ENCODE data around the gene CCNY. TPM values are rescaled to one million over a fixed set of nuclear protein-coding genes. Genes with fewer than 3 reads are reported as not detected.

The CCNY gene
- polyA plus RNA-seq, 1 experiment: 39.0 TPM

- ChIA-PET POLR2A (no interaction called here), CTCF (interaction anchor here (0.9 to 2.0 kb wide), 2 partner anchors 9 to 16 kb away, joined by 3 to 7 read pairs; no protein-coding TSS in a partner anchor)
- peaks cover 10% of the 10 kb centered on the region for H3K36me3 ChIP-seq (ENCODE audit: control insufficient read depth, insufficient read depth, low read length)
- DNase-seq (ENCODE audit: low read depth): no peak
- H3K4me3 ChIP-seq (ENCODE audit: low read depth, low read length): no peak overlapping the region
- H3K27me3 ChIP-seq (ENCODE audit: control insufficient read depth, insufficient read depth, low read length): no peaks in the 10 kb centered on the region
- TF ChIP-seq, protein P1, sequence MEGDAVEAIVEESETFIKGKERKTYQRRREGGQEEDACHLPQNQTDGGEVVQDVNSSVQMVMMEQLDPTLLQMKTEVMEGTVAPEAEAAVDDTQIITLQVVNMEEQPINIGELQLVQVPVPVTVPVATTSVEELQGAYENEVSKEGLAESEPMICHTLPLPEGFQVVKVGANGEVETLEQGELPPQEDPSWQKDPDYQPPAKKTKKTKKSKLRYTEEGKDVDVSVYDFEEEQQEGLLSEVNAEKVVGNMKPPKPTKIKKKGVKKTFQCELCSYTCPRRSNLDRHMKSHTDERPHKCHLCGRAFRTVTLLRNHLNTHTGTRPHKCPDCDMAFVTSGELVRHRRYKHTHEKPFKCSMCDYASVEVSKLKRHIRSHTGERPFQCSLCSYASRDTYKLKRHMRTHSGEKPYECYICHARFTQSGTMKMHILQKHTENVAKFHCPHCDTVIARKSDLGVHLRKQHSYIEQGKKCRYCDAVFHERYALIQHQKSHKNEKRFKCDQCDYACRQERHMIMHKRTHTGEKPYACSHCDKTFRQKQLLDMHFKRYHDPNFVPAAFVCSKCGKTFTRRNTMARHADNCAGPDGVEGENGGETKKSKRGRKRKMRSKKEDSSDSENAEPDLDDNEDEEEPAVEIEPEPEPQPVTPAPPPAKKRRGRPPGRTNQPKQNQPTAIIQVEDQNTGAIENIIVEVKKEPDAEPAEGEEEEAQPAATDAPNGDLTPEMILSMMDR (IDR thresholded peaks at IDR 0.05; ENCODE audit: insufficient read depth, low read depth, low read length): no peak
Measured at GRCh38 chr10:35572583-35572982, 236.3 kb downstream of the CCNY start.

DNA sequence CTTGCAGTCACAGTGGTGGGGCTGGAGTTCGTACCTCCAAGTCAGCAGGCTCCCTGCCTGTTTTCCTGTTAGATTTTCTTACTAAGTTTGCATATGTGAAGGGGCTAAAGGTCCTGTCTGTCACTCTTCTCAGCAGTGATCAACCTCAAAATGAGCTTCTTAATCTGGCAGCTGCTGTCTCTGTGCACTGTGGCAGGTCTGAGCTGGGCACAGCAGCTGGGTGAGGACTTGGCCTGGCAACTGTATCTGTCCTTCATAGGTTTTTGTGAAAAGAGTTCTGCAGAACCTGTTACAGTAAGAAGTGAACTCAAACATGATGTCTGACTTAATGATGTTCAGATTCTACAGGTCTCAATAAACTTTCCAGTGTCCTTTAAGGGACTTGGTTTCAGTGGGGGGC, 237.5 kb downstream of the CCNY start:
- TF ChIP-seq, protein P1 (IDR thresholded peaks at IDR 0.05; ENCODE audit: insufficient read depth, low read depth, low read length): no peak
- Histone ChIP-seq H3K36me3 (ENCODE audit: control insufficient read depth, insufficient read depth, low read length) (peaks cover 6% of the 10 kb centered on the region), H3K4me3 (ENCODE audit: low read depth, low read length) (no peak overlapping the region), H3K27me3 (ENCODE audit: control insufficient read depth, insufficient read depth, low read length) (no peaks in the 10 kb centered on the region)
- no peak for DNase-seq (ENCODE audit: low read depth)
- ChIA-PET CTCF (interaction anchor here (0.6 to 2.0 kb wide), 3 partner anchors 10 to 1166 kb away, joined by 3 to 7 read pairs (median 3); no protein-coding TSS in a partner anchor), POLR2A (no interaction called here)

- H3K4me3 ChIP-seq (ENCODE audit: low read depth, low read length): no peak overlapping the region
- H3K36me3 ChIP-seq (ENCODE audit: control insufficient read depth, insufficient read depth, low read length): peaks cover 1% of the 10 kb centered on the region; the same call in 1 of the 2 replicates
- DNase-seq (ENCODE audit: low read depth): peak; percentile 31
- H3K27me3 ChIP-seq (ENCODE audit: control insufficient read depth, insufficient read depth, low read length): no peaks in the 10 kb centered on the region; the same call in 1 of the 2 replicates
- TF ChIP-seq, protein P1 (IDR thresholded peaks at IDR 0.05; ENCODE audit: insufficient read depth, low read depth, low read length): peak; percentile 30; the same call in 1 of the 2 replicates
- ChIA-PET POLR2A (no interaction called here), CTCF (no interaction called here)
Measured at GRCh38 chr10:35574924-35575352, 238.6 kb downstream of the CCNY start.

DNA sequence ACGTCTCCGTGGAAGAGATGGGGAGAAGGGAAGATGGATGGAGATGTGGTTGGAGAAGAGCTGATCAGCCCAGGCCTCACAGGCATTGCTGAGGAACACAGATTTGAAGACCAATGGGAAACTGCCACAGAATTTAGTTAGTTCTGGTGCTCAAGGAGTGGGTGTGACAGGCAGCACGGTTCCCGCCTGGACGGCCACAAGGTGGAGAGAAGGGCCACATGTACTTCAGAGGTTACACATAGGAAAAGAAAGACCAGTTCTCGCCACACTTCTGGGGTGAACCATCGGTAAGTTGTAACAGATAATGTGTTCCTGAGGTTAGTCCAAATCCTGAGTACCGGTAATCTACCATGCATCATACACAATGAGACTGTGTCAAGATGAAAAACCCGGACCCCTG, 239.3 kb downstream of the CCNY start:
- ChIA-PET POLR2A (no interaction called here), CTCF (interaction anchor here (1.0 to 1.7 kb wide), 2 partner anchors 10 to 13 kb away, joined by 3 to 5 read pairs; no protein-coding TSS in a partner anchor)
- DNase-seq (ENCODE audit: low read depth): no peak
- TF ChIP-seq, protein P1 (IDR thresholded peaks at IDR 0.05; ENCODE audit: insufficient read depth, low read depth, low read length): no peak
- H3K27me3 ChIP-seq (ENCODE audit: control insufficient read depth, insufficient read depth, low read length): no peaks in the 10 kb centered on the region; the same call in 1 of the 2 replicates
- no peak overlapping the region for H3K4me3 ChIP-seq (ENCODE audit: low read depth, low read length)
- H3K36me3 ChIP-seq (ENCODE audit: control insufficient read depth, insufficient read depth, low read length): peaks cover 1% of the 10 kb centered on the region; the same call in 1 of the 2 replicates

DNA sequence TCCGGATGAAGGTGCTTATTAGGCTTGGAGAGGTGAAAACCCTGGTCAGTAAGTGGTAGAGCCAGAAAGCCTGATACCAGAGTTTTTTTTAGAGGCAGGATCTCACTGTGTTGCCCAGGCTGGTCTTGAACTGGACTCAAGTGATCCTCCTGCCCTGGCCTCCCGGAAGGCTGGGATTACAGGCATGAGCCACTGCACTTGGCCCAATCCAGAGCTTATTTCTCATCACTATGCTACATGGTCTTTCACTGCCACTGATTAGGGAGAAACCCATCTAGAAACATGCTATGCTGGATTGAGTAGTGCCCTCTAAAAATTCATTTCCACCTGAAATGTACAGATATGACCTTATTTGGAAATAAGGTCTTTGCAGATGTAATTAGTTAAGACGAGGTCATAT, 240.4 kb downstream of the CCNY start:
- TF ChIP-seq, protein P1 (IDR thresholded peaks at IDR 0.05; ENCODE audit: insufficient read depth, low read depth, low read length): no peak
- CTCF ChIA-PET: interaction anchor here (0.6 to 1.7 kb wide), 3 partner anchors 11 to 20 kb away, joined by 3 to 5 read pairs (median 3); no protein-coding TSS in a partner anchor
- H3K36me3 ChIP-seq (ENCODE audit: control insufficient read depth, insufficient read depth, low read length): peaks cover 1% of the 10 kb centered on the region; the same call in 1 of the 2 replicates
- no peak for DNase-seq (ENCODE audit: low read depth)
- no peak overlapping the region for H3K4me3 ChIP-seq (ENCODE audit: low read depth, low read length)
- H3K27me3 ChIP-seq (ENCODE audit: control insufficient read depth, insufficient read depth, low read length): no peaks in the 10 kb centered on the region; the same call in 1 of the 2 replicates
- POLR2A ChIA-PET: no interaction called here

Data from BJ (cell line).